CD14-positive monocyte (primary cell): ENCODE measurements around the gene WTIP. TPM values are rescaled to one million over a fixed set of nuclear protein-coding genes. Genes with fewer than 3 reads are reported as not detected.

Experiments used
- DNase-seq, 3 donors: peaks; one replicate each; pipeline ENCODE4 v3.0.0-alpha.2; 2011 to 2022
- H2AFZ ChIP-seq: 2 replicates; pipeline ENCODE4 v1.6.0; 2012; ENCODE audit warnings: mild to moderate bottlenecking, low read depth, low read length, inconsistent platforms; ENCODE audit not compliant: insufficient read depth, poor library complexity, severe bottlenecking
- H3K27ac ChIP-seq, 2 donors: 1 replicate in 1 of 2; 2 replicates in 1 of 2; pipeline ENCODE4 v1.5.1; 2012 to 2013; ENCODE audit warnings: low read length in 2 of 2, control low read depth in 1 of 2, inconsistent platforms in 1 of 2, low read depth in 1 of 2, mild to moderate bottlenecking in 1 of 2
- H3K27me3 ChIP-seq, 2 donors: one replicate each; pipeline versions ENCODE4 v1.6.0 to v1.6.1; 2011 to 2013; ENCODE audit warnings: low read length in 2 of 2; ENCODE audit not compliant: control insufficient read depth in 2 of 2, insufficient read depth in 2 of 2
- H3K36me3 ChIP-seq, 2 donors: replicated peaks in 1 of 2; 1 replicate in 1 of 2; 2 replicates in 1 of 2; pipeline versions ENCODE4 v1.5.1 to v1.6.1; 2012 to 2013; ENCODE audit warnings: low read length in 2 of 2, control low read depth in 1 of 2, inconsistent platforms in 1 of 2, mild to moderate bottlenecking in 1 of 2; ENCODE audit not compliant: insufficient read depth in 2 of 2, control insufficient read depth in 1 of 2
- H3K4me1 ChIP-seq, 2 donors: 1 replicate in 1 of 2; 2 replicates in 1 of 2; pipeline versions ENCODE4 v1.5.1 to v1.6.1; 2012 to 2013; ENCODE audit warnings: low read length in 2 of 2, control low read depth in 1 of 2, inconsistent platforms in 1 of 2, mild to moderate bottlenecking in 1 of 2, moderate library complexity in 1 of 2; ENCODE audit not compliant: insufficient read depth in 2 of 2, control insufficient read depth in 1 of 2
- H3K4me2 ChIP-seq: replicated peaks from 2 replicates; pipeline ENCODE3; 2012; ENCODE audit warnings: low read length, moderate library complexity, mild to moderate bottlenecking; ENCODE audit not compliant: poor library complexity, severe bottlenecking; ENCODE audit errors: extremely low read depth
- H3K4me3 ChIP-seq, 3 experiments: fragments of 200-600 bp in 1 of 3; sonication (generic) in 1 of 3; replicated peaks in 1 of 3; 1 replicate in 2 of 3; 2 replicates in 1 of 3; pipeline ENCODE4 v1.5.1; 2011 to 2013; ENCODE audit warnings: low read length in 3 of 3, mild to moderate bottlenecking in 3 of 3, control low read depth in 2 of 3, low read depth in 2 of 3, inconsistent platforms in 1 of 3, moderate library complexity in 1 of 3
- H3K79me2 ChIP-seq: 2 replicates; pipeline ENCODE4 v1.6.0; 2012; ENCODE audit warnings: mild to moderate bottlenecking, control low read depth, inconsistent platforms, low read length, moderate library complexity; ENCODE audit not compliant: insufficient read depth
- H3K9ac ChIP-seq: 2 replicates; pipeline ENCODE4 v1.6.0; 2017; ENCODE audit warnings: low read length, mild to moderate bottlenecking; ENCODE audit not compliant: insufficient read depth, poor library complexity, severe bottlenecking
- H3K9me3 ChIP-seq, 2 donors: replicated peaks in 1 of 2; 1 replicate in 1 of 2; 2 replicates in 1 of 2; pipeline versions ENCODE4 v1.5.1 to v1.6.1; 2012 to 2013; ENCODE audit warnings: low read length in 2 of 2, control low read depth in 1 of 2; ENCODE audit not compliant: control insufficient read depth in 1 of 2, insufficient read depth in 1 of 2
- H4K20me1 ChIP-seq: 2 replicates; pipeline ENCODE4 v1.6.0; 2012; ENCODE audit warnings: mild to moderate bottlenecking, low read length, control low read depth, moderate library complexity; ENCODE audit not compliant: insufficient read depth
- H3K27ac Mint-ChIP-seq, 7 donors: one replicate each; pipeline ENCODE4 v1.8.0; 2020; ENCODE audit warnings: mild to moderate bottlenecking in 7 of 7, mixed read lengths in 7 of 7, moderate library complexity in 6 of 7, inconsistent platforms in 2 of 7
- H3K27me3 Mint-ChIP-seq, 3 donors: one replicate each; pipeline ENCODE4 v1.8.0; 2021 to 2022; ENCODE audit warnings: low read depth in 3 of 3, mild to moderate bottlenecking in 3 of 3, mixed read lengths in 3 of 3, moderate library complexity in 3 of 3, inconsistent platforms in 1 of 3
- H3K36me3 Mint-ChIP-seq, 2 donors: one replicate each; pipeline ENCODE4 v1.8.0; 2020; ENCODE audit warnings: mixed read lengths in 2 of 2, inconsistent platforms in 1 of 2, mild to moderate bottlenecking in 1 of 2
- H3K4me1 Mint-ChIP-seq: one replicate; pipeline ENCODE4 v1.8.0; 2020; ENCODE audit warnings: mild to moderate bottlenecking, mixed read lengths
- H3K4me3 Mint-ChIP-seq, 2 donors: one replicate each; pipeline ENCODE4 v1.8.0; 2020; ENCODE audit warnings: mild to moderate bottlenecking in 2 of 2, mixed read lengths in 2 of 2, moderate library complexity in 1 of 2
- H3K9me3 Mint-ChIP-seq, 7 donors: one replicate each; pipeline ENCODE4 v1.8.0; 2020 to 2022; ENCODE audit warnings: mixed read lengths in 7 of 7, mild to moderate bottlenecking in 6 of 7, moderate library complexity in 6 of 7, inconsistent platforms in 2 of 7
- WGBS: methylation state at CpG from one replicate; pipeline ENCODE4 v1.1.5; 2013; ENCODE audit warnings: missing lambda C conversion rate; ENCODE audit not compliant: insufficient coverage; 5-methylcytosine and 5-hydroxymethylcytosine counted together
- intact Hi-C, 2 donors: fragments of 100-400 bp; cut with micrococcal nuclease; formaldehyde crosslinking; loops; one replicate each; pipeline versions ENCODE4 v1.15.0 to v1.15.1; 2023
- polyA plus RNA-seq, 3 donors: library from polyadenylated mRNA; depleted of rRNA in 1 of 3; unstranded in 2 of 3; stranded (reverse) in 1 of 3; fragments of 300-500 nt in 2 of 3; fragments of >200 nt in 1 of 3; fragmentation: Illumina TruSeq in 2 of 3; gene quantifications; 1 replicate in 2 of 3; 2 replicates in 1 of 3; pipeline ENCODE4 v1.2.3, GENCODE V29; 2012 to 2021
- TF ChIP-seq, protein P1 (sequence below): fragments of 200-600 bp; IDR thresholded peaks from one replicate; pipeline ENCODE4 v1.8.0; 2022; ENCODE audit warnings: antibody characterized with exemption, mild to moderate bottlenecking

Gene WTIP
- polyA plus RNA-seq, 3 donors = 0.11 TPM; not detected in 2

DNA sequence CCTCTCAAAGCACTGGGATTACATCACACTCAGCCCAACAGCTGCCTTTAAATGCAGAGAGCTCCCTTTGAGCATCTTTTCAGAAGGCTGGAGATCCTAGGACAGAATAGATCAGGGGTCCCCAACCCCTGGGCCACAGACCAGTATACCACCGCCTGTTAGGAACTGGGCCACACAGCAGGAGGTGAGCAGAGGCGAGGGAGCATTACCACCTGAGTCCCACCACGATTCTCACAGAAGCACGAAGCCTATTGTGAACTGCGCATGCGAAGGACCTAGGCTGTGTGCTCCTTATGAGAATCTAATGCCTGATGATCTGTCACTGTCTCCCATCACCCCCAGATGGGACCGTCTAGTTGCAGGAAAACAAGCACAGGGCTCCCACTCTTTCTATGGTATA is 2.2 kb upstream of the WTIP start:
- Histone ChIP-seq H3K79me2 (no peaks in the 10 kb centered on the region), H3K27ac (no peak overlapping the region), H3K36me3 (no peaks in the 10 kb centered on the region), H3K4me3 (no peak overlapping the region), H3K4me1 (peaks cover 21% of the 10 kb centered on the region in 2 donors), H3K27me3 (peaks cover 24 to 51% of the 10 kb centered on the region in 2 donors), H3K4me2 (no peak overlapping the region), H2AFZ (no peak overlapping the region), H3K9me3 (peaks cover 0 to 11% of the 10 kb centered on the region in 2 donors), H4K20me1 (no peaks in the 10 kb centered on the region), H3K9ac (no peak overlapping the region)
- Mint-ChIP-seq H3K27ac (no peak overlapping the region), H3K27me3 (peaks cover 47 to 61% (median 51%) of the 10 kb centered on the region in 3 donors), H3K9me3 (peaks cover 0 to 20% (median 0%) of the 10 kb centered on the region in 7 donors), H3K36me3 (no peaks in the 10 kb centered on the region), H3K4me3 (peak overlapping the region in 1 of 2 donors; percentile 11), H3K4me1 (peaks cover 26% of the 10 kb centered on the region)
- TF ChIP-seq, protein P1, sequence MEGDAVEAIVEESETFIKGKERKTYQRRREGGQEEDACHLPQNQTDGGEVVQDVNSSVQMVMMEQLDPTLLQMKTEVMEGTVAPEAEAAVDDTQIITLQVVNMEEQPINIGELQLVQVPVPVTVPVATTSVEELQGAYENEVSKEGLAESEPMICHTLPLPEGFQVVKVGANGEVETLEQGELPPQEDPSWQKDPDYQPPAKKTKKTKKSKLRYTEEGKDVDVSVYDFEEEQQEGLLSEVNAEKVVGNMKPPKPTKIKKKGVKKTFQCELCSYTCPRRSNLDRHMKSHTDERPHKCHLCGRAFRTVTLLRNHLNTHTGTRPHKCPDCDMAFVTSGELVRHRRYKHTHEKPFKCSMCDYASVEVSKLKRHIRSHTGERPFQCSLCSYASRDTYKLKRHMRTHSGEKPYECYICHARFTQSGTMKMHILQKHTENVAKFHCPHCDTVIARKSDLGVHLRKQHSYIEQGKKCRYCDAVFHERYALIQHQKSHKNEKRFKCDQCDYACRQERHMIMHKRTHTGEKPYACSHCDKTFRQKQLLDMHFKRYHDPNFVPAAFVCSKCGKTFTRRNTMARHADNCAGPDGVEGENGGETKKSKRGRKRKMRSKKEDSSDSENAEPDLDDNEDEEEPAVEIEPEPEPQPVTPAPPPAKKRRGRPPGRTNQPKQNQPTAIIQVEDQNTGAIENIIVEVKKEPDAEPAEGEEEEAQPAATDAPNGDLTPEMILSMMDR = no peak
- no peak for DNase-seq
- WGBS = 100% methylated on average over 3 of the region's 7 CpGs
- intact Hi-C loops = no loop called here

DNA sequence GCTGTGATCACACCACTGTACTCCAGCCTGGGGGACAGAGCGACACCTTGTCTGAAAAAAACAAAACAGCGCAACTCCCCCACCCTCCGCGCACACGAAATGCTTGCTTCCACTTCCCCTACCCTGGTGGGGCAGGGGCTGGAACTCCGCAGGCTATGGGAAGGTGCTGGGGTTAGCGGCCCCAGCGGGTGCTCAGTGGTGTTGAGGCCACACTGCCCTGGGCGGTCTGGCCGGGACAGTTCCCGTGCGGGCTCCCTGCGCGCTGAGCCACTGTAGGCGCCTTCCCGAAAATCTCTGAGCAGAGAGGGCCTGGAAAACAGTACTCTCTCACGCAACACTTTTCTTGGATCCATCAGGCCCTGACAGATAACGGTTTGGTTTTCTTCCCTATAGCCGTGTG is 1.1 kb upstream of the WTIP start:
- H4K20me1 ChIP-seq = no peaks in the 10 kb centered on the region
- no peak overlapping the region for H3K27ac Mint-ChIP-seq
- no peak for DNase-seq
- H3K4me1 Mint-ChIP-seq = peaks cover 15% of the 10 kb centered on the region
- no peaks in the 10 kb centered on the region for H3K36me3 ChIP-seq
- H3K27me3 Mint-ChIP-seq = peaks cover 51 to 70% (median 55%) of the 10 kb centered on the region in 3 donors
- peak overlapping the region in 1 of 2 donors; percentile 69 for H3K4me3 Mint-ChIP-seq
- H3K4me2 ChIP-seq = no peak overlapping the region
- peaks cover 24 to 56% of the 10 kb centered on the region in 2 donors for H3K27me3 ChIP-seq
- no peak overlapping the region for H3K9ac ChIP-seq
- peaks cover 10% of the 10 kb centered on the region in 2 donors for H3K4me1 ChIP-seq
- H3K9me3 Mint-ChIP-seq = peaks cover 0 to 21% (median 0%) of the 10 kb centered on the region in 7 donors
- H3K79me2 ChIP-seq = no peaks in the 10 kb centered on the region
- intact Hi-C loops = no loop called here
- 78% methylated on average over 14 of the region's 19 CpGs for WGBS
- H3K9me3 ChIP-seq = peaks cover 0 to 11% of the 10 kb centered on the region in 2 donors
- H3K27ac ChIP-seq = no peak overlapping the region
- H2AFZ ChIP-seq = no peak overlapping the region
- H3K36me3 Mint-ChIP-seq = no peaks in the 10 kb centered on the region
- H3K4me3 ChIP-seq = no peak overlapping the region
- TF ChIP-seq, protein P1 = no peak
